Measurements from ENCODE around the gene YLPM1.
A peak's percentile ranks its signal among the peaks of the same experiment; 100 is the strongest.

The YLPM1 gene

DNA sequence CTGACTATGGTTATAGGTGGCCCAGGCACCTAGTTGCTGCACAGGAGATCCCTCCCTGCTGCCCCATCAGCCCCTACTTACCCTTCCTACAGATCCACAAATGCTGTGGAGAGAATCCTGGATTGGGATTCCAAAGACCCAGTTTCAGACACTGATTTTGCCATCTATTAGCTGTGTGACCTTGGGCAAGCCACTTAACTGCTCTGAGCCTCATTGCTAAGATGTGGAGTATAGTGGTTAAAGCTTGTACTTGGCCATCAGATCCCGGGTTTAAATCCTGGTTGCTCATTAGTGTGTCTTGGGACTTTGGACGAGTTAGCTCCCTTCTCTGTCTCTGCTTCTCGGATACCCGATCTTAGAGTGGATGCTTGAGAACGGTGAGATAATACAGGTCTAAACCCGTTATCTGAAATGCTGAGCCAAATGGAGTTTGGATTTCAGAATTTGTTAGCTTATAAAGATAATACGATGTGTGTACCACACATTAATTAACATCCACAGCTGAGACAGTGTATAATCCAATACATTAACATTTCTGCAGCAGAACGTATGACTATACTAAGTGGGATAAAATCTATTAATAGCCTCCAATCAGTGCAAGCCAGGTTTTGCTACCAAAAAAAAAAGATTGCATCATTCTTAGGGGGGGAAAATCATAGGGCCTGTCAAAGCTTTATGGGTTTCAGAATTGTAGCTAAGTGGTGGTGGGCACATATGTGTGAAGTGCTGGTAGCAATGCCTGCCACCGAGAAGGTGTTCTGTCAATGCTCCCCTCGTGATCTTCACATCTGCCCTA is 96.8 kb downstream of the YLPM1 start:
- TF ChIP-seq, protein P1, sequence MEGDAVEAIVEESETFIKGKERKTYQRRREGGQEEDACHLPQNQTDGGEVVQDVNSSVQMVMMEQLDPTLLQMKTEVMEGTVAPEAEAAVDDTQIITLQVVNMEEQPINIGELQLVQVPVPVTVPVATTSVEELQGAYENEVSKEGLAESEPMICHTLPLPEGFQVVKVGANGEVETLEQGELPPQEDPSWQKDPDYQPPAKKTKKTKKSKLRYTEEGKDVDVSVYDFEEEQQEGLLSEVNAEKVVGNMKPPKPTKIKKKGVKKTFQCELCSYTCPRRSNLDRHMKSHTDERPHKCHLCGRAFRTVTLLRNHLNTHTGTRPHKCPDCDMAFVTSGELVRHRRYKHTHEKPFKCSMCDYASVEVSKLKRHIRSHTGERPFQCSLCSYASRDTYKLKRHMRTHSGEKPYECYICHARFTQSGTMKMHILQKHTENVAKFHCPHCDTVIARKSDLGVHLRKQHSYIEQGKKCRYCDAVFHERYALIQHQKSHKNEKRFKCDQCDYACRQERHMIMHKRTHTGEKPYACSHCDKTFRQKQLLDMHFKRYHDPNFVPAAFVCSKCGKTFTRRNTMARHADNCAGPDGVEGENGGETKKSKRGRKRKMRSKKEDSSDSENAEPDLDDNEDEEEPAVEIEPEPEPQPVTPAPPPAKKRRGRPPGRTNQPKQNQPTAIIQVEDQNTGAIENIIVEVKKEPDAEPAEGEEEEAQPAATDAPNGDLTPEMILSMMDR (IDR thresholded peaks at IDR 0.05; ENCODE audit: poor library complexity, severe bottlenecking), result no peak
- Histone ChIP-seq H3K27me3 (ENCODE audit: insufficient read depth, poor library complexity, severe bottlenecking) (no peaks in the 10 kb centered on the region), H3K9me3 (ENCODE audit: severe bottlenecking) (no peaks in the 10 kb centered on the region), H3K27ac (ENCODE audit: poor library complexity, severe bottlenecking) (no peak overlapping the region), H3K4me3 (ENCODE audit: severe bottlenecking) (no peak overlapping the region), H3K36me3 (ENCODE audit: low read depth) (peaks cover 3% of the 10 kb centered on the region), H3K4me1 (ENCODE audit: insufficient read depth, poor library complexity, severe bottlenecking) (no peaks in the 10 kb centered on the region)
- DNase-seq (ENCODE audit: low spot score) (no peak), ATAC-seq (ENCODE audit: low read depth) (no peak)

DNA sequence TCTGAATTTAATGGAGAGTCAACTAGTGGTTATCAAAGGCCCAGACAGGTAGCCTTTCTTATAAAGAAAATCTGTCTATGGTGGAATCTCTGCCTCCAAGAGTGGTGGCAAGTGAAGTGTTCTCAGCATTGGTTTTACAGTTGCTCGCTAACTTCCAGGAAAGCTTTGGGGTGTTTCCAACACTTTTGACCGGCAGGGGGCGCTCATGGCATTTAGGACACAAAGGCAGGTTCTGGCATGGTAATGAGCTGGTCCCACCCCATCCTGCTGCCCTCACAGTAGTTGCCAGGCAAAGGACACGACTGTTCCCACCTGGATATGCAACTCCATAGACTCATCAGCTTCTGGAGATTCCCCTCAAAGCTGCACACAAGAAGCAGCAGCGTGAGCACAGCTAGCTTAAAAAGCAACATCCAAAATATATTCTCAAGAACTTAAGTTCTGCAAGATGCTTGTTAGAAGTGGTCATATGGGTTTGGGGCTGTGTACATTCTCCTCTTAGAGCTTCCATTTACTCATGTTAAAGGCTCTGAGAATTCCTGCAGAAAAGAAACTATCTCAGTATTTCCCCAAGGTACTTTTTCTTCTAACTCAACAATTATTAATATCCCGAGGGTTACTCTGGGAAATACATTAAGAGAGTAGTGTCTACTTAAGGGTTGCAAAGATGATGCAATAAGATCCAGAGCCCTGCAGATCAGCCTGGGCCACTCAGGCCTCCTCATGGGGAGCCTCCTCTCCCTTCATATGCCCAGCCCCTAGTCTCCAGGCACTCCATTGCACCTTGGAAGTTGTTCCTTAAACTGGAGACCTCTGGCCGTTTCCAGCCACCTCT is 98.0 kb downstream of the YLPM1 start:
- no peaks in the 10 kb centered on the region; the same call in 1 of the 2 replicates for H3K36me3 ChIP-seq (ENCODE audit: low read depth)
- ATAC-seq (ENCODE audit: low read depth), result peak; percentile 78
- no peak overlapping the region for H3K4me3 ChIP-seq (ENCODE audit: severe bottlenecking)
- H3K27ac ChIP-seq (ENCODE audit: poor library complexity, severe bottlenecking), result no peak overlapping the region
- no peaks in the 10 kb centered on the region for H3K9me3 ChIP-seq (ENCODE audit: severe bottlenecking)
- TF ChIP-seq, protein P1 (IDR thresholded peaks at IDR 0.05; ENCODE audit: poor library complexity, severe bottlenecking), result peak; percentile 98
- no peaks in the 10 kb centered on the region for H3K27me3 ChIP-seq (ENCODE audit: insufficient read depth, poor library complexity, severe bottlenecking)
- no peaks in the 10 kb centered on the region for H3K4me1 ChIP-seq (ENCODE audit: insufficient read depth, poor library complexity, severe bottlenecking)
- peak; percentile 86 for DNase-seq (ENCODE audit: low spot score)

DNA sequence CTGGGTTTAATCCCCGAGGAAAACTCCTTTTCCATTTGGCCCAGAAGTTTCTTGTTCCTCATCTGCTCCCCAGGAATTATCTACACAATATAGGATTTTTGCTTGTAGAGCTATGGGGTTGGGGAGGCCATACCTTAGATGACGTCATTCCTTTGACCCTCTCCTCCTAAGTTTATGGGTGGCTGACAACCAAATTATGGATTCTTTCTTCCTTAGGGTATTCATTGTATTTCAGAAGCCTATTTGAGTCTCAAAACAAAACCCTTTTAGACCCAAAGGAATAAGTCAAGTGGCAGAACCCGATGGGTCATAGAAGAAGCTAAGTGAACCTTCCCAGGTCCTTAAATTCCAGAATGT is 98.6 kb downstream of the YLPM1 start:
- Histone ChIP-seq H3K27ac (ENCODE audit: poor library complexity, severe bottlenecking) (no peak overlapping the region), H3K27me3 (ENCODE audit: insufficient read depth, poor library complexity, severe bottlenecking) (no peaks in the 10 kb centered on the region), H3K9me3 (ENCODE audit: severe bottlenecking) (no peaks in the 10 kb centered on the region), H3K4me3 (ENCODE audit: severe bottlenecking) (no peak overlapping the region), H3K36me3 (ENCODE audit: low read depth) (no peaks in the 10 kb centered on the region; the same call in 1 of the 2 replicates), H3K4me1 (ENCODE audit: insufficient read depth, poor library complexity, severe bottlenecking) (no peaks in the 10 kb centered on the region)
- TF ChIP-seq, protein P1 (IDR thresholded peaks at IDR 0.05; ENCODE audit: poor library complexity, severe bottlenecking), result no peak
- DNase-seq (ENCODE audit: low spot score), result no peak
- ATAC-seq (ENCODE audit: low read depth), result no peak

DNA sequence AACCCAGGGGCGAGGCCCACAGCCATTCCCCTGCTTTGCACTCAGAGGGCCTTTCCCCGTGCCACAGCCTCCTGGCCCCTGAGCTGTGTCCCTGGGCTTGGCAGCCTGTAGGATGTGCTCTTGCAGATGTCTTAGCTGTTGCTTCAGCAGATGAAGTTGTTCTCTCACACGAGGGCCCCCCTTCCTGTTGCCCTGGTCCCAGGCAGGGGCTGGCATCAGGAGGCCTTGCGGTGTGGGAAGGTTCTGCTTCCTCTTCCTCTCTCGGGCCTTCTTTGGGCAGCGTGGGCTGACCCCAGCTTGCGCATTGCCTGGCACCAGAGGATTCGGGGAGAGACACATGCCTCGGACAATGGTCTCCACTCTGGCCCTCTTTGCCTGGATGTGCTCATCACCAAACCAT is 100.2 kb downstream of the YLPM1 start:
- H3K36me3 ChIP-seq (ENCODE audit: low read depth), result no peaks in the 10 kb centered on the region
- DNase-seq (ENCODE audit: low spot score), result no peak

More for the DNA sequence above, 100.2 kb downstream of the YLPM1 start:
- H3K9me3 ChIP-seq (ENCODE audit: severe bottlenecking), result no peaks in the 10 kb centered on the region
- H3K27me3 ChIP-seq (ENCODE audit: insufficient read depth, poor library complexity, severe bottlenecking), result no peaks in the 10 kb centered on the region
- no peak overlapping the region for H3K4me3 ChIP-seq (ENCODE audit: severe bottlenecking)
- ATAC-seq (ENCODE audit: low read depth), result no peak
- TF ChIP-seq, protein P1 (IDR thresholded peaks at IDR 0.05; ENCODE audit: poor library complexity, severe bottlenecking), result no peak
- H3K27ac ChIP-seq (ENCODE audit: poor library complexity, severe bottlenecking), result no peak overlapping the region
- no peaks in the 10 kb centered on the region for H3K4me1 ChIP-seq (ENCODE audit: insufficient read depth, poor library complexity, severe bottlenecking)

Measured in RWPE2 (cell line).